ENCODE measurements around the gene DTD1. TPM values are rescaled to one million over a fixed set of nuclear protein-coding genes. Genes with fewer than 3 reads are reported as not detected.

The DTD1 gene
- total RNA-seq, 4 donors from 2014 or later, result 6.0 to 18.8 (median 10.2) TPM

- Histone ChIP-seq H3K9me3 (no peaks in the 10 kb centered on the region), H3K27ac (no peak overlapping the region), H3K36me3 (peaks cover 0 to 20% (median 0%) of the 10 kb centered on the region in 3 donors), H3K4me1 (peaks cover 0 to 10% (median 0%) of the 10 kb centered on the region in 4 donors), H3K27me3 (no peaks in the 10 kb centered on the region), H3K4me3 (no peak overlapping the region)
- DNase-seq, result no peak
- no peak for TF ChIP-seq POLR2A (IDR thresholded peaks at IDR 0.05)
- TF ChIP-seq, protein P1, sequence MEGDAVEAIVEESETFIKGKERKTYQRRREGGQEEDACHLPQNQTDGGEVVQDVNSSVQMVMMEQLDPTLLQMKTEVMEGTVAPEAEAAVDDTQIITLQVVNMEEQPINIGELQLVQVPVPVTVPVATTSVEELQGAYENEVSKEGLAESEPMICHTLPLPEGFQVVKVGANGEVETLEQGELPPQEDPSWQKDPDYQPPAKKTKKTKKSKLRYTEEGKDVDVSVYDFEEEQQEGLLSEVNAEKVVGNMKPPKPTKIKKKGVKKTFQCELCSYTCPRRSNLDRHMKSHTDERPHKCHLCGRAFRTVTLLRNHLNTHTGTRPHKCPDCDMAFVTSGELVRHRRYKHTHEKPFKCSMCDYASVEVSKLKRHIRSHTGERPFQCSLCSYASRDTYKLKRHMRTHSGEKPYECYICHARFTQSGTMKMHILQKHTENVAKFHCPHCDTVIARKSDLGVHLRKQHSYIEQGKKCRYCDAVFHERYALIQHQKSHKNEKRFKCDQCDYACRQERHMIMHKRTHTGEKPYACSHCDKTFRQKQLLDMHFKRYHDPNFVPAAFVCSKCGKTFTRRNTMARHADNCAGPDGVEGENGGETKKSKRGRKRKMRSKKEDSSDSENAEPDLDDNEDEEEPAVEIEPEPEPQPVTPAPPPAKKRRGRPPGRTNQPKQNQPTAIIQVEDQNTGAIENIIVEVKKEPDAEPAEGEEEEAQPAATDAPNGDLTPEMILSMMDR (IDR thresholded peaks at IDR 0.05), result no peak
Observed at GRCh38 chr20:18571578-18571977, 16.3 kb upstream of the DTD1 start.

DNA sequence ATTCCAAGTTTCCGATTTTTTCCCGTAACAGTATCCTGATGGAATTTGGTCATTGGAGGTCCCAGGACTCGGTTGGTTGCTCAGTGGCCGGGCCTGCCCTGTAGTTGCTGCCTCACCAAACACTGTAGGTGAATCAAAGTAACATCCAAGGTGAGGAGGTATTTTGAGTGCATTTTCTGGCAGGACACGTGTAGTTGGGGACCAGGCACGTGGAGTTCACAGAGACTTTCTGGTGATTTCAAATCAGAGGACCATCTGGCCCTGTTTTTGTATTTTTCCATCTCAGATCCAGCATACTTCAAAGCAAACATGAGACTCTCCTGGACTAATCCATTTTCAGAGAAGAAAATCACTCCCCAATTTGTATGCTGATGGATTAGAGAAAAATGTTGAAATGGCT lies 9.9 kb upstream of the DTD1 start:
- no peak overlapping the region for H3K4me3 ChIP-seq

GRCh38 chr20:18578581-18578980 lies 9.3 kb upstream of the DTD1 start:
- Histone ChIP-seq H3K4me1 (no peaks in the 10 kb centered on the region), H3K27me3 (no peaks in the 10 kb centered on the region), H3K9me3 (no peaks in the 10 kb centered on the region), H3K27ac (no peak overlapping the region), H3K36me3 (no peaks in the 10 kb centered on the region), H3K4me3 (no peak overlapping the region)
- TF ChIP-seq, protein P1 (IDR thresholded peaks at IDR 0.05), result no peak
- no peak for TF ChIP-seq POLR2A (IDR thresholded peaks at IDR 0.05)
- DNase-seq, result no peak

More for the DNA sequence above, 9.9 kb upstream of the DTD1 start:
- TF ChIP-seq POLR2A (IDR thresholded peaks at IDR 0.05), result no peak
- TF ChIP-seq, protein P1 (IDR thresholded peaks at IDR 0.05), result no peak
- H3K4me1 ChIP-seq, result no peaks in the 10 kb centered on the region
- H3K27ac ChIP-seq, result no peak overlapping the region
- no peaks in the 10 kb centered on the region for H3K36me3 ChIP-seq
- H3K27me3 ChIP-seq, result no peaks in the 10 kb centered on the region
- no peak for DNase-seq
- no peaks in the 10 kb centered on the region for H3K9me3 ChIP-seq

GRCh38 chr20:18580012-18580411 lies 7.8 kb upstream of the DTD1 start:
- H3K27me3 ChIP-seq, result no peaks in the 10 kb centered on the region
- TF ChIP-seq, protein P1 (IDR thresholded peaks at IDR 0.05), result no peak
- no peak for TF ChIP-seq POLR2A (IDR thresholded peaks at IDR 0.05)
- H3K9me3 ChIP-seq, result no peaks in the 10 kb centered on the region
- no peak overlapping the region for H3K27ac ChIP-seq
- no peaks in the 10 kb centered on the region for H3K4me1 ChIP-seq
- H3K4me3 ChIP-seq, result no peak overlapping the region
- DNase-seq, result no peak
- H3K36me3 ChIP-seq, result no peaks in the 10 kb centered on the region

DNA sequence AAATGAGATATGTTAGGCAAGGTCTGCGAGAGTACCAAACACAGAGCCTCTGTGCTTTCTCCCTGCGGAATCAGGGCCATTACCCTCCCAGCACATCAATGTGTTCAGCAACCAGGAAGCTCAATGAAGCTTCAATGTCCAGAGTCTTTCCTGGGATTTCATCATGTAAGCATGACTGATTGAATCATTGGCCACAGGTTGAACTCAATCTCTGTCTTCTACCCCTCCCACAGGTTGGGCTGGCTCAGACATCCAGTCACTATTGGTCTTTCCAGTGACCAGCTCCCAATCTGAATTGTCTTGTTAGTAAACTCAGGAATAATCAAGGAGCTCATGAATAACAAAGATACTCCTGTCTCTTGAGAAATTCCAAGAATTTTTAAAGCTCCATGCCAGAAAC lies 2.7 kb upstream of the DTD1 start:
- TF ChIP-seq, protein P1 (IDR thresholded peaks at IDR 0.05), result no peak
- TF ChIP-seq POLR2A (IDR thresholded peaks at IDR 0.05), result no peak
- no peaks in the 10 kb centered on the region for H3K36me3 ChIP-seq
- peaks cover 0 to 9% (median 3%) of the 10 kb centered on the region in 4 donors for H3K4me1 ChIP-seq

DNA sequence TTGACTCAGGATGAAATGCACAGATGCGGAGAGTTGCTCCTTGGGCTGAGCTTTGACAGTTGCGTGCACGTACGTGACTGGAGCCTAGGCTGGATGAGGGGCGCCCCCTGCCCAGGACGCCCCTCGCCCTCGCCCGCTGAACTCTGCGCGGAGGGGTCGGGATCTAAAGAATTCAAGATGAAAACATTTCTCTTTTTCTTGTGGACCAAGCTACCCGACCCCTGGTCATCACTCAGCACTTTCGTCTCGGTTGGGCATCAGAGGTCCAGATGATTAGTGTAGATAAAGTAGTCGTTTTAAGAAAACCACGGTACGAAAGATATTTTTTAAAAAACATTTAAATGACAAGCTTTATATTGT lies 700 bp downstream of the DTD1 start:
- TF ChIP-seq, protein P1 (IDR thresholded peaks at IDR 0.05), result no peak
- TF ChIP-seq POLR2A (IDR thresholded peaks at IDR 0.05), result no peak
- no peaks in the 10 kb centered on the region for H3K9me3 ChIP-seq
- peaks cover 0 to 9% (median 3%) of the 10 kb centered on the region in 4 donors for H3K4me1 ChIP-seq
- H3K36me3 ChIP-seq, result no peaks in the 10 kb centered on the region
- DNase-seq, result peak in 1 of 3 donors; percentile 47
- H3K27ac ChIP-seq, result peak overlapping the region; percentile 73 to 90 (median 82)
- no peaks in the 10 kb centered on the region for H3K27me3 ChIP-seq
- H3K4me3 ChIP-seq, result peak overlapping the region; percentile 77 to 100 (median 88)

More for the DNA sequence above, 2.7 kb upstream of the DTD1 start:
- no peak for DNase-seq
- H3K27ac ChIP-seq, result no peak overlapping the region
- no peaks in the 10 kb centered on the region for H3K27me3 ChIP-seq
- no peak overlapping the region for H3K4me3 ChIP-seq
- no peaks in the 10 kb centered on the region for H3K9me3 ChIP-seq
